Breast epithelium (tissue), 3 donors: ENCODE data around the gene ISY1.

Experiments used
- POLR2A ChIP-seq: fragments of 450-650 bp; IDR thresholded peaks from one replicate; pipeline ENCODE4 v1.6.1; 2016; ENCODE audit warnings: antibody characterized with exemption, mild to moderate bottlenecking, moderate library complexity
- POLR2AphosphoS5 ChIP-seq, 3 donors: sonication (generic); formaldehyde crosslinking; IDR thresholded peaks; one replicate each; pipeline ENCODE4 v1.6.1; 2017; ENCODE audit warnings: antibody characterized with exemption in 3 of 3
- TF ChIP-seq, protein P1 (sequence below), 3 donors: fragments of 450-650 bp; IDR thresholded peaks; one replicate each; pipeline ENCODE4 v1.5.1; 2016 to 2017; ENCODE audit warnings: antibody characterized with exemption in 3 of 3, mild to moderate bottlenecking in 3 of 3, moderate library complexity in 3 of 3

GRCh38 chr3:129103296-129103695, 57.6 kb downstream of the ISY1 start:
- TF ChIP-seq, protein P1, sequence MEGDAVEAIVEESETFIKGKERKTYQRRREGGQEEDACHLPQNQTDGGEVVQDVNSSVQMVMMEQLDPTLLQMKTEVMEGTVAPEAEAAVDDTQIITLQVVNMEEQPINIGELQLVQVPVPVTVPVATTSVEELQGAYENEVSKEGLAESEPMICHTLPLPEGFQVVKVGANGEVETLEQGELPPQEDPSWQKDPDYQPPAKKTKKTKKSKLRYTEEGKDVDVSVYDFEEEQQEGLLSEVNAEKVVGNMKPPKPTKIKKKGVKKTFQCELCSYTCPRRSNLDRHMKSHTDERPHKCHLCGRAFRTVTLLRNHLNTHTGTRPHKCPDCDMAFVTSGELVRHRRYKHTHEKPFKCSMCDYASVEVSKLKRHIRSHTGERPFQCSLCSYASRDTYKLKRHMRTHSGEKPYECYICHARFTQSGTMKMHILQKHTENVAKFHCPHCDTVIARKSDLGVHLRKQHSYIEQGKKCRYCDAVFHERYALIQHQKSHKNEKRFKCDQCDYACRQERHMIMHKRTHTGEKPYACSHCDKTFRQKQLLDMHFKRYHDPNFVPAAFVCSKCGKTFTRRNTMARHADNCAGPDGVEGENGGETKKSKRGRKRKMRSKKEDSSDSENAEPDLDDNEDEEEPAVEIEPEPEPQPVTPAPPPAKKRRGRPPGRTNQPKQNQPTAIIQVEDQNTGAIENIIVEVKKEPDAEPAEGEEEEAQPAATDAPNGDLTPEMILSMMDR (IDR thresholded peaks at IDR 0.05), result no peak
- TF ChIP-seq POLR2AphosphoS5 (IDR thresholded peaks at IDR 0.05), result no peak
- TF ChIP-seq POLR2A, result no peak
